H1 (cell line): ENCODE data around the gene RPS15. TPM values are rescaled to one million over a fixed set of nuclear protein-coding genes. Genes with fewer than 3 reads are reported as not detected.

Experiments
- CTCF ChIA-PET: fragments of 300-600 bp; sonication (Branson Sonifier 250); formaldehyde crosslinking; loops from one replicate; lab custom pipeline; 2021; ENCODE audit not compliant: partially characterized antibody; lab: Charles Lee
- POLR2A ChIA-PET: fragments of 300-600 bp; sonication (Branson Sonifier 250); formaldehyde crosslinking; loops from one replicate; lab custom pipeline; 2021; ENCODE audit warnings: inconsistent platforms; ENCODE audit not compliant: partially characterized antibody; lab: Charles Lee
- DNase-seq, 2 experiments: peaks; one replicate each; pipeline versions ENCODE4 v3.0.0 to v3.0.0-alpha.2; 2010 to 2022; ENCODE audit warnings: low spot score in 2 of 2, low read depth in 1 of 2, mixed read lengths in 1 of 2
- FAIRE-seq: peaks from 2 replicates; lab custom pipeline; 2011; peaks lifted over from hg19 to GRCh38; lab: Jason Lieb, UNC
- H2AFZ ChIP-seq: 2 replicates; pipeline ENCODE4 v1.8.1; 2012; ENCODE audit warnings: low read length, inconsistent platforms
- H2AK5ac ChIP-seq: 2 replicates; pipeline ENCODE4 v1.6.1; 2013; ENCODE audit warnings: low read depth, low read length
- H2BK120ac ChIP-seq: replicated peaks from 2 replicates; pipeline ENCODE3; 2013; ENCODE audit warnings: low read depth, low read length, inconsistent platforms
- H2BK12ac ChIP-seq: 2 replicates; pipeline ENCODE4 v1.6.1; 2013; ENCODE audit warnings: low read depth, low read length
- H2BK15ac ChIP-seq: 2 replicates; pipeline ENCODE4 v1.6.1; 2013; ENCODE audit warnings: low read length
- H2BK20ac ChIP-seq: 2 replicates; pipeline ENCODE4 v1.6.1; 2013; ENCODE audit warnings: low read length
- H2BK5ac ChIP-seq: 2 replicates; pipeline ENCODE4 v1.6.1; 2013; ENCODE audit warnings: low read depth, low read length
- H3K14ac ChIP-seq: 2 replicates; pipeline ENCODE4 v1.6.1; 2013; ENCODE audit warnings: inconsistent platforms; ENCODE audit not compliant: insufficient read length
- H3K18ac ChIP-seq: 2 replicates; pipeline ENCODE4 v1.6.1; 2013; ENCODE audit warnings: low read length; ENCODE audit errors: extremely low read depth
- H3K23ac ChIP-seq: 2 replicates; pipeline ENCODE4 v1.6.1; 2013; ENCODE audit warnings: inconsistent platforms; ENCODE audit not compliant: insufficient read length
- H3K23me2 ChIP-seq: 2 replicates; pipeline ENCODE4 v1.6.1; 2013; ENCODE audit warnings: low read depth, low read length
- H3K27ac ChIP-seq: 2 replicates; pipeline ENCODE4 v1.6.1; 2011; ENCODE audit warnings: low read depth, low read length, inconsistent platforms
- H3K27me3 ChIP-seq, 4 experiments: replicated peaks in 1 of 4; 1 replicate in 1 of 4; 2 replicates in 3 of 4; pipeline versions ENCODE4 v1.6.1 to v1.8.1; 2011 to 2013; ENCODE audit warnings: low read length in 3 of 4, mild to moderate bottlenecking in 3 of 4, inconsistent platforms in 2 of 4, mixed read lengths in 2 of 4, moderate library complexity in 1 of 4; ENCODE audit not compliant: control insufficient read depth in 3 of 4, insufficient read depth in 3 of 4; ENCODE audit errors: extremely low read depth in 1 of 4
- H3K36me3 ChIP-seq, 4 experiments: 2 replicates each; pipeline versions ENCODE4 v1.6.1 to v1.8.1; 2011 to 2013; ENCODE audit warnings: mild to moderate bottlenecking in 4 of 4, low read length in 3 of 4, moderate library complexity in 2 of 4, control low read depth in 1 of 4, inconsistent platforms in 1 of 4; ENCODE audit not compliant: insufficient read depth in 4 of 4, control insufficient read depth in 2 of 4
- H3K4ac ChIP-seq: replicated peaks from 2 replicates; pipeline ENCODE3; 2013; ENCODE audit warnings: low read length, low read depth, mixed read lengths, inconsistent platforms; ENCODE audit not compliant: insufficient read length
- H3K4me1 ChIP-seq, 4 experiments: replicated peaks in 1 of 4; 1 replicate in 1 of 4; 2 replicates in 3 of 4; pipeline versions ENCODE4 v1.6.1 to v1.8.1; 2011 to 2013; ENCODE audit warnings: low read length in 3 of 4, inconsistent platforms in 2 of 4, mixed read lengths in 1 of 4; ENCODE audit not compliant: insufficient read depth in 4 of 4, control insufficient read depth in 3 of 4
- H3K4me2 ChIP-seq, 2 experiments: 2 replicates each; pipeline versions ENCODE4 v1.6.1 to v1.8.1; 2011 to 2013; ENCODE audit warnings: low read depth in 2 of 2, low read length in 2 of 2, control low read depth in 1 of 2, inconsistent platforms in 1 of 2, mild to moderate bottlenecking in 1 of 2; ENCODE audit not compliant: insufficient read depth in 1 of 2
- H3K4me3 ChIP-seq, 4 experiments: fragments of 200-600, 300-600 bp in 1 of 4; sonication (generic), shearing (Covaris generic), sonication (Bioruptor Twin) in 1 of 4; 2 replicates each; pipeline versions ENCODE4 v1.5.1 to v1.8.1; 2011 to 2016; ENCODE audit warnings: low read length in 4 of 4, low read depth in 3 of 4, control low read depth in 2 of 4, inconsistent platforms in 2 of 4, mild to moderate bottlenecking in 2 of 4, mixed read lengths in 1 of 4, moderate library complexity in 1 of 4; ENCODE audit not compliant: insufficient read depth in 2 of 4; ENCODE audit errors: extremely low read depth in 1 of 4
- H3K56ac ChIP-seq: replicated peaks from 2 replicates; pipeline ENCODE3; 2013; ENCODE audit warnings: low read depth, mild to moderate bottlenecking, mixed read lengths, low read length, inconsistent platforms; ENCODE audit not compliant: insufficient read length
- H3K79me1 ChIP-seq: 2 replicates; pipeline ENCODE4 v1.6.1; 2013; ENCODE audit warnings: low read depth, low read length, control low read depth
- H3K79me2 ChIP-seq, 2 experiments: 2 replicates each; pipeline versions ENCODE4 v1.6.1 to v1.8.1; 2012 to 2013; ENCODE audit warnings: low read length in 2 of 2, mild to moderate bottlenecking in 2 of 2, inconsistent platforms in 1 of 2; ENCODE audit not compliant: insufficient read depth in 2 of 2, control insufficient read depth in 1 of 2
- H3K9ac ChIP-seq, 4 experiments: replicated peaks in 1 of 4; 1 replicate in 1 of 4; 2 replicates in 3 of 4; pipeline versions ENCODE4 v1.6.1 to v1.8.1; 2011 to 2013; ENCODE audit warnings: low read depth in 3 of 4, low read length in 3 of 4, control low read depth in 2 of 4, mild to moderate bottlenecking in 2 of 4, moderate library complexity in 2 of 4, inconsistent platforms in 1 of 4; ENCODE audit errors: extremely low read depth in 1 of 4
- H3K9me3 ChIP-seq, 2 experiments: 2 replicates each; pipeline versions ENCODE4 v1.6.1 to v1.8.1; 2012 to 2013; ENCODE audit warnings: mild to moderate bottlenecking in 2 of 2, moderate library complexity in 2 of 2, control low read depth in 1 of 2, inconsistent platforms in 1 of 2, low read depth in 1 of 2, low read length in 1 of 2, mixed read lengths in 1 of 2; ENCODE audit not compliant: insufficient read depth in 2 of 2
- H4K20me1 ChIP-seq, 2 experiments: replicated peaks in 1 of 2; 2 replicates each; pipeline versions ENCODE3 to v1.8.1; 2011 to 2013; ENCODE audit warnings: inconsistent platforms in 2 of 2, low read length in 2 of 2, mild to moderate bottlenecking in 1 of 2; ENCODE audit not compliant: insufficient read depth in 2 of 2, control insufficient read depth in 1 of 2
- H4K5ac ChIP-seq: 2 replicates; pipeline ENCODE4 v1.6.1; 2013; ENCODE audit warnings: low read length, low read depth, mixed read lengths, inconsistent platforms; ENCODE audit not compliant: insufficient read length
- H4K8ac ChIP-seq: 2 replicates; pipeline ENCODE4 v1.8.0; 2013; ENCODE audit warnings: mild to moderate bottlenecking, moderate library complexity, low read length, inconsistent platforms; ENCODE audit not compliant: insufficient read depth; ENCODE audit errors: extremely low read depth
- H4K91ac ChIP-seq: replicated peaks from 2 replicates; pipeline ENCODE3; 2013; ENCODE audit warnings: low read length, mixed read lengths, inconsistent platforms; ENCODE audit not compliant: insufficient read length
- CBX5 ChIP-seq: fragments of 300-800, 300-1000 bp; sonication (generic); IDR thresholded peaks from 2 replicates; pipeline ENCODE4 v1.7.1; 2016; ENCODE audit warnings: antibody characterized with exemption, low read length, low read depth
- CEBPB ChIP-seq: IDR thresholded peaks from 2 replicates; pipeline ENCODE4 v1.6.1; 2012; ENCODE audit warnings: low read depth, low read length
- EZH2 ChIP-seq: fragments of 200-600 bp; sonication (generic); IDR thresholded peaks from 2 replicates; pipeline ENCODE4 v1.7.1; 2012; ENCODE audit warnings: low read depth, mild to moderate bottlenecking, moderate library complexity, low read length, inconsistent platforms; ENCODE audit not compliant: severe bottlenecking
- JUN ChIP-seq: IDR thresholded peaks from 2 replicates; pipeline ENCODE4 v1.6.1; 2011; ENCODE audit warnings: low read depth, mild to moderate bottlenecking, improper control_type of control experiment, low read length
- JUND ChIP-seq: IDR thresholded peaks from 2 replicates; pipeline ENCODE4 v1.6.1; 2011; ENCODE audit warnings: mild to moderate bottlenecking, improper control_type of control experiment, low read length
- RBBP5 ChIP-seq: IDR thresholded peaks from 2 replicates; pipeline ENCODE4 v1.7.1; 2012; ENCODE audit warnings: low read depth, mild to moderate bottlenecking, inconsistent platforms, low read length, moderate library complexity, borderline replicate concordance
- RXRA ChIP-seq: IDR thresholded peaks from 2 replicates; pipeline ENCODE4 v1.6.1; 2011; ENCODE audit warnings: low read depth, mild to moderate bottlenecking, low read length, moderate library complexity; ENCODE audit not compliant: insufficient read depth
- SIRT6 ChIP-seq: IDR thresholded peaks from one replicate; pipeline ENCODE4 v1.7.1; 2012; ENCODE audit warnings: low read length, inconsistent platforms
- SP4 ChIP-seq: IDR thresholded peaks from 2 replicates; pipeline ENCODE4 v1.6.1; 2012; ENCODE audit warnings: low read length, inconsistent platforms
- TAF7 ChIP-seq: optimal IDR thresholded peaks from 2 replicates; pipeline ENCODE3; 2011; ENCODE audit warnings: low read depth, mild to moderate bottlenecking, inconsistent platforms, low read length, moderate library complexity, borderline replicate concordance
- WGBS, 2 experiments: shearing (Covaris generic) in 1 of 2; methylation state at CpG; one replicate each; pipeline versions ENCODE4 v1.1.6 to v1.1.7; 2013 to 2015; ENCODE audit warnings: low lambda C conversion rate in 2 of 2, mixed read lengths in 2 of 2, inconsistent platforms in 1 of 2, low coverage in 1 of 2, missing lambda C conversion rate in 1 of 2; ENCODE audit not compliant: insufficient replicate concordance in 2 of 2, insufficient coverage in 1 of 2, insufficient read length in 1 of 2; ENCODE audit errors: extremely low coverage in 1 of 2, missing lambda C conversion rate in 1 of 2; 5-methylcytosine and 5-hydroxymethylcytosine counted together
- polyA plus RNA-seq, 7 experiments: library from polyadenylated mRNA; depleted of rRNA in 3 of 7; stranded (reverse) in 5 of 7; unstranded in 2 of 7; fragments of >200 nt in 5 of 7; fragments of 200-250 nt in 2 of 7; gene quantifications; 1 replicate in 5 of 7; 2 replicates in 1 of 7; 4 replicates in 1 of 7; pipeline versions ENCODE4 v1.2.1 to v1.2.3, GENCODE V29; 2011 to 2013; ENCODE audit warnings: missing spikeins in 2 of 7, mixed read lengths in 2 of 7
- total RNA-seq: library from RNA; stranded (reverse); fragmentation: NEBNext Ultra II Directional; extraction: Animal tissue kit (Norgen Biotek cat#: 25700); gene quantifications from 2 replicates; pipeline ENCODE4 v1.2.1, GENCODE V29; 2021

RPS15 gene
- total and polyA plus RNA-seq, 2 of the 8 experiments (the other 6 are each of a cell fraction or from before 2014, with no cell fraction given): 1,562 to 3,890 TPM

- WGBS, 2 experiments: 96% methylated on average over 37 of the region's 42 CpGs; no CpG with 5 or more reads in 1 of the 2 experiments
- no peak overlapping the region for H3K18ac ChIP-seq
- H2BK15ac ChIP-seq: no peak overlapping the region
- H2BK12ac ChIP-seq: no peak overlapping the region
- CTCF ChIA-PET: interaction anchor here (1.0 to 1.4 kb wide), 2 partner anchors 11 to 13 kb away, joined by 3 to 6 read pairs; no protein-coding TSS in a partner anchor
- H4K91ac ChIP-seq: no peak overlapping the region
- no peak for FAIRE-seq
- peaks cover 37 to 80% (median 70%) of the 10 kb centered on the region in 4 experiments for H3K36me3 ChIP-seq
- peaks cover 0 to 3% (median 0%) of the 10 kb centered on the region in 4 experiments; a peak in 1 of 7 replicates for H3K4me1 ChIP-seq
- H3K4me3 ChIP-seq: no peak overlapping the region
- no peak overlapping the region for H3K56ac ChIP-seq
- H3K9me3 ChIP-seq: no peaks in the 10 kb centered on the region
- H3K79me1 ChIP-seq: peaks cover 11% of the 10 kb centered on the region
- no peak overlapping the region for H3K14ac ChIP-seq
- no peak overlapping the region for H2BK120ac ChIP-seq
- H3K27me3 ChIP-seq: no peaks in the 10 kb centered on the region
- H3K4ac ChIP-seq: no peak overlapping the region
- H3K4me2 ChIP-seq: no peak overlapping the region
- no peak for DNase-seq
- POLR2A ChIA-PET: interaction anchor here (0.7 to 1.2 kb wide), 2 partner anchors 11 to 12 kb away, joined by 3 to 5 read pairs; no protein-coding TSS in a partner anchor
- H3K27ac ChIP-seq: no peak overlapping the region
- peaks cover 37 to 44% of the 10 kb centered on the region in 2 experiments for H4K20me1 ChIP-seq
- H2AK5ac ChIP-seq: no peak overlapping the region
- peaks cover 0 to 61% of the 10 kb centered on the region in 2 experiments; a peak in 3 of 4 replicates for H3K79me2 ChIP-seq
- no peak overlapping the region for H4K5ac ChIP-seq
- H4K8ac ChIP-seq: peak overlapping the region; percentile 31; the same call in 1 of the 2 replicates
- peak overlapping the region; percentile 49; the same call in 1 of the 2 replicates for H2BK5ac ChIP-seq
- H2AFZ ChIP-seq: no peak overlapping the region
- H3K23me2 ChIP-seq: no peaks in the 10 kb centered on the region
- no peak overlapping the region for H2BK20ac ChIP-seq
- H3K23ac ChIP-seq: no peak overlapping the region
- no peak overlapping the region for H3K9ac ChIP-seq
- no peak for TF ChIP-seq SIRT6
- no peak for TF ChIP-seq JUND
- no peak for TF ChIP-seq JUN
- no peak for TF ChIP-seq SP4
- no peak for TF ChIP-seq RBBP5
- TF ChIP-seq EZH2: no peak
- no peak for TF ChIP-seq TAF7
- no peak for TF ChIP-seq RXRA
- TF ChIP-seq CEBPB: no peak
- TF ChIP-seq CBX5: no peak
Measured at GRCh38 chr19:1424192-1424955, 13.8 kb upstream of the RPS15 start.
